GM18519 (cell line): ENCODE data around the gene C15orf62.

Experiments used
- ATAC-seq: cut with Tn5 transposase; IDR thresholded peaks from one replicate; pipeline ENCODE4 v1.9.1; 2021; ENCODE audit warnings: mild to moderate bottlenecking, moderate library complexity; ENCODE audit not compliant: unreplicated experiment, low FRiP score

Gene C15orf62, protein sequence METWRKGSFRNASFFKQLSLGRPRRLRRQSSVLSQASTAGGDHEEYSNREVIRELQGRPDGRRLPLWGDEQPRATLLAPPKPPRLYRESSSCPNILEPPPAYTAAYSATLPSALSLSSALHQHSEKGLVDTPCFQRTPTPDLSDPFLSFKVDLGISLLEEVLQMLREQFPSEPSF

DNA sequence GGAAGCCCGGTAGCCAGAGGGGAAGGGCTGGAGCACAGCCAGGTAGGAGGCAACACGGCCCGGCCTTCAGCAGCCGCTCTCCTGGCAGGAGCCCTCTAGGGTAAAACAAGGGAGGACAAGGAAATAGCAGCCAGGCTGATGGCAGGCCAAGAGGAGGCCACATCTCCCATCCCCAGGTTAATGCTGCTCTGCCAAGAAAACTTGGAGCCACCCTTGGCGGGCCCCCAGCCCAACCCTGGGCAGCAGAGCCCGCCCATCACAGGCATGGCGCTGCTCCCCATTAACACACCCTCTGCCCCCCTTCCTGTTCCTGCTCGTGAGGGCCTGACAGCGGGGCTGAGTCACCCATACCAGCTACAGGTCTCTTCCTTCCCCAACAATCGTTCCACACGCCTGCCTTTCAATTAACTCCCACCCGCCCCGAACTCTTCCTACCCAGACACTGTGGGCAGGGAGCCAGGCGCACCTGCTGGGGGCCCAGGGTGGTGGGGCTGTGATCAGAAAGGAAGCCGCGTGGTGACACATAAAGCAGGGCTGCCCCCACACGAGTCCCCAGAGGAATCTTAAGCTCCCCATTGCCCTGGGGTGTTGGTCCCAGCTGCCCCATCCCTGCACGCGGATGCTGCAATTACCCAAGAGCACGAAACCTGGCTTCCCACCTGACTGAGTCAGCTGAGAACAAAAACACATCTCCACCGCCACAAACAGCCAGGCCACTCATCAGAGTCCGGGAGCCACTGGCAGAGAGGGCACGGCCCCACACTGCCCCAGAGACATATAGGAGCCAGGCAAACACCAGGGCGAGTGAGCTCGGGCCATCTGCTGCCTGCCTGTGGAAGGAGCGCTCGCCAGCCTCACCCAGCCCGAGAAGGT lies at the start of gene C15orf62:
Gene C15orf62, plus strand, starts transcription at position 707 of the 873 bp plus-strand sequence. CDS start 516 bp downstream, outside the sequence.
- no peak for ATAC-seq

DNA sequence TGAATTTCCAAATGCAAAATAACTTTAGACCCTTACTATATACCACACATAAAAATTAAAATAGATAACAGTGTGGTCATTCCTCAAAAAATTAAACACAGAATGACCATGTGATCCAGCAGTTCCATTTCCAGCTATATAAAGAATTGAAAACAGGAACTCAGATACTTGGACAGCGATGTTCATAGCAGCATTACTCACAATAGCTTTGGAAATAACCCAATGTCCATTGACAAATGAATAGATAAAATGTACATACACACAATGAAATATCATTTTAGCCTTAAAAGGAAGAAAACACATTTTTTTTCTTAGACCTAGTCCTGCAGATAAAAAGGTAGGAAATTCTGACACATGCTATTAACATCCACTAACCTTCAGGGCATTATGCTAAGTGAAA lies 48.1 kb upstream of the C15orf62 start:
- ATAC-seq = no peak

DNA sequence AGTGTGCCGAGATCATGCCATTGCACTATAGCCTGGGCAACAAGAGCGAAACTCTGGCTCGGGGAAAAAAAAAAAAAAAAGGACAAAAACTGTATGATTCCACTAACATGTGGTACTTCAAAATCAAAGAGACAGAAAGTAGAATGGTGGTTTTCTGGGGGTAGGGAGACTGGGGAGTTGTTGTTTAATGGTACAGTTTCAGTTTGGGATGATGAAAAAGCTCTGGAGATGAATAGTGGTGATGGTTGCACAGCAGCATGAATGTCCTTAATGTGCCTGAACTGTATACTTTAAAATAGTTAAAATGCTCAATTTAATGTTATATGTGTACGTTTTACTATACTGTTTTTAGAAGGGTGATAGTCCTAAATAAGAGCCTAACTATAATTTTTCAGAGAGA lies 47.4 kb upstream of the C15orf62 start:
- ATAC-seq = no peak

DNA sequence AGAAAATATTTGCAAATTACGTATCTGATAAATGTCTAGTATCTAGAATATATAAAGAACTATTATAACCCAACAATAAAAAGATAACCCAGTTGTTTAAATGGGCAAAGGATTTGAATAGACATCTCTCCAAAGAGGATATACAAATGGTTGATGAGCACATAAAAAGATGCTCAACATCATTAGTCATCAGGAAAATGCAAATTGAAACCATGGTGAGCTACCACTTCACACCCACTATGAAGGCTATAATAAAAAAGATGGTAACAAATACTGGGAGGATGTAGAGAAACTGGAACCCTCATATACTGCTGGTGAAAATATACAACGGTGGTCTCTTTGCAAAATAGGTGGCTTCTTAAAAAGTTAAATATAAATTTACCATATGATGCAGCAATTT lies 46.8 kb upstream of the C15orf62 start:
- ATAC-seq = no peak

DNA sequence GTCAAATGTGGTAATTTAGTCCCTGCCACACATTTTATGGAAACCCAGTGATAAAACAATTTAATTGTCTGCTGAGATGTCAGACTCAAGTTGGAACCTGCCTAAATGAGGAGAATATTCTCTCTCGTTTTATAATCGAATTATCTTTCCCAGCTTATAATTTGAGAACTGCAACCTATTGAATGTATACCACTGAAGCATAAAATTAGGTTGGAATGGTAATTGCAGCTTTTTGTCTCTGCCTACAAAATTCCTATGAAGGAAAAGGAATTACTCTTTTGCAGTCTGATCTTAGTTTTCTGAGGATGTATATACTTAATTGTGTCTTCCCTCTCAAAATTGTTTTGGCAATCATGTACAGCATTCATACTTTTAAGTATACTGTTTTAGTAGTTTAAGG lies 45.9 kb upstream of the C15orf62 start:
- no peak for ATAC-seq

DNA sequence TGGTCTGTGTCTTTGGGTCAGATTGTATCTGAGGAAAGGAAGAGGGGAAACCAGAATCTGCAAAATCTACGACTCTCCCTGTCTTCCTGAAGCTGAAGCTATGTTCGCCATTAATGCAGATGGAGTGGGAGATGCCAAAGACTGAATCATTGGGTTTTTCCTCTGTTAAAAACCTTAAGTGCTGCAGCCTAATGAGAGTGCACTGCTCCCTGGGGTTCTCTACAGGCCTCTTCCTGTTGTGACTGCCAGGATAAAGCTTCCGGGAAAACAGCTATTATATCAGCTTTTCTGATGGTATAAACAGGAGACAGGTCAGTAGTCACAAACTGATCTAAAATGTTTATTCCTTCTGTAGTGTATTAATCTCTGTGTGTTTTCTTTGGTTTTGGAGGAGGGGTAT lies 38.7 kb upstream of the C15orf62 start:
- ATAC-seq = no peak

DNA sequence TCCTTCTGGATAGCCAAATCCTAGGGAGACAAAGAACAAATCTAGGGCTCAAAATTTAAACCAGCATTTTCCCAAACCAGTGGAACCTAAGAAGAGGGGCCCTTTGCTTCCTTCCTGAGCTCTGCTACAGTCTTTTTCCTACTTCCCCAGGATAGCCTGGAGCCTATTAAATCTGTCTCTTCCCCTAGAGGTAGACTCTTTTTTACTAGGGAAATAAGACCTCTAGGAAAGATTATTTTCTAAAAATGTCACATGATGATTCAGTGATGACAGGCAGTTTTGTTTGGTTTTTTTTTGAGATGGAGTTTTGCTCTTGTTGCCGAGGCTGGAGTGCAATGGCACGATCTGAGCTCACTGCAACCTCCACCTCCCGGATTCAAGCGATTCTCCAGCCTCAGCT lies 33.2 kb upstream of the C15orf62 start:
- ATAC-seq = no peak

DNA sequence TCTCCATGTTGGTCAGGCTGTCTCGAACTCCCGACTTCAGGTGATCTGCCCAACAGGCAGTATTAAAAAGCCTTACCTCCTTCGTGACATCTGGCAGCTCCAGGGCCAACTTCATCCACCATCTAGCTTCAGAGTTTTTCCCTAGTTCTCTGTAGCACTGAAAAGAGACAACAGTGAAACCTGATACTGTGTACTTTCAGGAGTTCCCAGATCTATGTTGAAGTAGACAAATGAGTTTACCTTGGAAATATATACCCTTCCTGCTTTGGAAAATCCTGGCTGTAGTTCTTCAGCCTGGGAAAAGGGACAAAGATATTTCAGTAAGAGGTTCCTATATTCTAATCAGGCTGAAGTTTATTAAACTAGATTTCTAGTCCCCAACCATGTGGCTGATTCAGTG lies 32.7 kb upstream of the C15orf62 start:
- ATAC-seq = no peak

DNA sequence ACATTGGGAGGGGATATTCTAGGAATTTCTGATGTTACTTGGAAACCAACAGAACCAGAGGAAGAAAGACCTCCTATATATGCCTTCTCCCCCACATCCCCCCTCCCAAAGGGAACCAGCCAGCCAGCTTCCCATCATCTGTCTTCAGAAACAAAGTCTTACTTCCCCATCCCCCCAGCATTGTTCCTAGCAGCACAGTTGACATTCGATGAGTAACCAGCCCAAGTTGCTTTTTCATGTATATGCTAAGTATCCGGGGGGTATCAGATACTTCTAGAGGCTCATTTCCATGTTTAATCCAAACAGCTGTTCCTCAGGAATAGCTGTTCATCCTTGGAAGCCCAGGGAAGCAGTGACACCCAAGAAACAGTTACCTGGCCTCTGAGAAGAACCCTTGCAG lies 30.7 kb upstream of the C15orf62 start:
- ATAC-seq = no peak

DNA sequence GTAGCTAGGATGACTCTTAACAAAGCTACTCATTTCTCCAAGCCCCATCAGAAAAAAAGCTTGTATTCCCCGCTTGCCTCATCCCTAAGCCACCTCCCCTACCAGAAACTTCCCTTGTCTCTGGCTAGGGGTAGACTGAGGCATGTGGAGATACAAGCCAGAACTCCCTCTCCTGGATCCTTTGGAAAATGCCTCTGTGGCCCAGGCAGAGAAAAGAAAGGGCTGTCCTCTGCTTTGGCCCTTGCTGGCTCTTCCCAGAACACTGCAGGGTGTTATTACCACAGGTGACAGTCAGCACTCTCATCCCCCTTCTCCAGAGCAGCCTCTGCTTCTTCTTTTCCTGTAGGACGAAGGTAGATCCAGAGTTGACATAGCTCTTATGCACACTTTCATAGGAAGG lies 29.9 kb upstream of the C15orf62 start:
- no peak for ATAC-seq

DNA sequence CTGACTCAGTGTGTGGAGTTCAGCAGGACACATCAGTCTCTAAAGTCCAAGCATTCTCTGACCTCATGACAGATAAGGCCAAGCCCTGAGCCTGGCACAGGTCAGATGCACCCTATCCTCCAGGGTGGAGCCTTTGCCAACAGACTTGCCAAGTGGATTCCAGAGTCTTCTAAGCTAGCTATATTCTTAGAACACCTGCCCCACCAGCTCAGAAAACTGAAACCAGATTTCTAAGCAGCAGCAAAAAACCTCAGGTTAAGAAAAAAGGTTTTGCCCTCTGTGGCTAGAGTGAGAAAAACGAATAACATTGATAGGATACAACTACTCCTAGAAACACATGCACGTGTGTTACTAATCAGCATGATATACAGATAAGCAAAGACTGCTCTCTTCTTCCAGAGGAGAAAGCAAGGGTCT lies 26.3 kb upstream of the C15orf62 start:
- ATAC-seq = no peak

DNA sequence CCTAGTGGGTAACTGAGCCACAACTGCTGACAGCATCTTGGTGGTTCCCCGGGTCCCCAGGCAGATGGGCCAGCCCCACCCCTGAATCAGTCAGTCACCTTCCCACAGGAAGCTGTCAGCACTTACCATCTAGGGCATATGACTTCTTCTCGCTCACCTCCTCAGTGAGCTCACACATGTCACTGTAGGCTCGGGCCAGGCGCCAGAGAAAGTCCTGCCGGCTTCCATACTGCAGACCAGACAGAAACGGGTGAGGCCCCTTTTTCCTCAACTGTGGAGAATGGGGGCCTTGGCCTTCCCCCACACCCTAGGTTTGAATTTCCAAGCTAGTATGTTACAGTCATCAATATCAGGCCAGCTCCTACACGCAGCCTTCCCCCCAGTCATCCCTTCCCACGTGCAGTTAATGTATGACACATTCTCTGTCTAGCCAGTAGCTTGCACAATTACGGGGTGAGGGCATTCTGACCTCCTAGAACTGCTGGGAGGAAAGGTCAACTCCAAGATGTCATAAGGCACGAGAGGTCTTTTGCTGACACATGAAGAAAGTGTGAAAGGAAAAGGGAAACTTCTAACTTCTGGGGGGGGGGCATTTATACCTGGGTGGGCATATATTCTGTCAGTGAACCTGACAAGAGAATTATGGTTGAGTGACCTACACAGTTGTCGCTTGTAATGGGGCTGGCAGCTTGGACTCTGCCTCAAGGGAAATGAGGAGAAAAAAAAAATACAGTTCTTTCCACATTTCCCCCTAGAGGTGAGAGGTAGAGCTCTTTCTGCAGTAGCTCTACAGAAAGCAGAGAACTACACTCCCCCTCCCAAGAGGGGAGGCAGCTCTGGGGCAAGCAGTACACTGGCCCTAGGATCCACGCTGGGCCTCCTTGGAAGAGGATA lies 25.6 kb upstream of the C15orf62 start:
- ATAC-seq = no peak

DNA sequence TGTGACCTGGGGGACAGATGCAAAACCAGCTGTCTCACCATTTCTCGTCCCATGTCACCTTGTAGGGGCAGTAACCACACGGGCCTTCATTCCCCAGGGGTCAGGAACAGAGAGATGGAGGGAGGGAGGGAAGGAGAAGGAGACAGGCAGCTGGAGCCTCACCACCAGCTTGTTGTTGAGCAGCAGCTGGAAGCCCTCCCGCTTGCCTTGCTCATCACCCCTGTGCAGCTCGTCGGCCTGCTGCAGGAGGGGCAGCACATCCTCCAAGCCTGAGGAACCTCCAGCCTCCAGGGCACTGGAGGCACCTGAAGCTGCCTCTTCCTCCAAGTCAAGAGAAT lies 25.0 kb upstream of the C15orf62 start:
- ATAC-seq = no peak

DNA sequence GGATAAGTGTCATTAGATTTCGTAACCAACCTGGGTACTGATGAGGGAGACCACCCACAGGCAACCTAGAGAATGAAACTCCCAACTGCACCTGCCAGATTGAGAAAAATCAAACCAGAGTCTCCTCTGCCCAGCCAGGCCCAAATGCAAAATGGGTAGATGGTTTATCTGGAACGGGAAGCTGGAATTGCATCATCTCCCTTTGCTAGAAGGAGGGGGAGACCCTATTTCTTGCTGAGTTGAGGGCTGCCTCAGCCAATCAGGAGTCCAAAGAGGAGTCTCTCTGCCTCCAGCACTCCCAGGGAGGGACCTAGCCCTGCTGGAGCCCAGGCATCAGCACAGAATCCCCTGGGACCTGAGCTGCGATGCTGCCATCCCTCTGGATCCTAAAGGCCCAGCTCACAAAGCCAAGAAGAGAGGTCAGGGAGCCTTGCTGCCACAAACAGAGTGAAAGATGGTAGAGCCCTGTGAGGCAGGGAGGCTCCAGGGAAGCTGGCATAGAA lies 22.8 kb upstream of the C15orf62 start:
- ATAC-seq = no peak

DNA sequence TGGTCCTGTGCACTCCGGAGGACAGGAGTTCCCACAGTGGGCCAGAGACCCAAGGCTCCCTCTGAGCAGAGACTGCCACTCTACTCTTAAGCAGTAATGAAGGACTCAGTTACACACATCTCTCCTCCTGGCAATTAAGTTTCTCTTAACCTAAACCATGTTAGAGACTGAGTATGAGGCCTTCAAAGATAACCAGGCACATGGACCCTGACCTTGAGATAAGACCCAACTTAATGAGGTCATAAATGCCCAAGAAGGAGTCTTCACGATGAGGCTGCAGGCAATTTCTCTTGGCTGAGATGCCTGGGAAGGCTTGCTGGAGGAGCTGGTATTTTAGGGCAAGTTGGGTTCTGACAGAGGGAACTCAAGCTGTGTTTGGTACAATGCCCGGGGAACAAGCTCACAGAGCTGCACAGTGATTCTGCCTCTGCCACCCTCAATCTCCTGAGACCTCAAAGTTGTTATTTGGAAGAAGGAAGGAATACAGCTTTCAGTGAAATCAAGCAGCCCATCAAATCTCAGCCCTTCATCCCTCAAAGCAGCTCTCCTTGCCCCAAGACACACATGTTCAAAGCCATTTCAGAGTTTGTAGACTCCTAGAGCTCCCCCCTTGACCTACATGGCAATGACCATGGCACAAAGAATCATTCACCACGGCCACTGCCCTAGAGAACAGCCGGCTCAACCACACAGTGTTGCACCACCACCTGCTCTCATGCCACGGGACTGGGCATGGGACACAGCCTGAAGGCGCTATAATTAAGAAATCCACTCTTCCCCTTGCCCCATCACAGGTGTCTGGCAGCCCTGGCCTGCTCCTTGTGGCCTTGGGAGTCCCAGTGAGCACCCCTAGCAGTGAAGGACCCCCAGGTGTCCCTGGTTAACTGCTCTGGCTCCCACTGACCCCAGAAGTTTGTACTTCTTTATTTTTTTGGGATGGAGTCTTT lies 21.8 kb upstream of the C15orf62 start:
- ATAC-seq = no peak

DNA sequence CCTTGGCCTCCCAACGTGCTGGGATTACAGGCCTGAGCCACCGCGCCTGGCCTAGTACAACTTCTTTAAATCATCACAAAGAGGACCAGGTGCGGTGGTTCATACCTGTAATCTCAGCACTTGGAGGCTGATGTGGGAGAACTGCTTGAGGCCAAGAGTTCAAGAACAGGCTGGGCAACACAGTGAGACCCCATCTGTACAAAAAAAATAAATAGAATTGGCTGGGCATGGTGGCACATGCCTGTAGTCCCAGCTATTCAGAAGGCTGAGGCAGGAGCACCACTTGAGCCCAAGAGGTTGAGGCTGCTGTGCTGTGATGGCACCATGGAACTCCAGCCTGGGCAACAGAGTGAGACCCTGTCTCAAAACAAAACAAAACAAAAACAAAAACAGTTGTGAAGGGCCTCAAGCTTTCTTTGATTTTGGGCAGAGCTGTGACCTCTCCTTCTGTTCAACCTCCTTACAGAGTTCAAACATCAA lies 20.6 kb upstream of the C15orf62 start:
- ATAC-seq = no peak

DNA sequence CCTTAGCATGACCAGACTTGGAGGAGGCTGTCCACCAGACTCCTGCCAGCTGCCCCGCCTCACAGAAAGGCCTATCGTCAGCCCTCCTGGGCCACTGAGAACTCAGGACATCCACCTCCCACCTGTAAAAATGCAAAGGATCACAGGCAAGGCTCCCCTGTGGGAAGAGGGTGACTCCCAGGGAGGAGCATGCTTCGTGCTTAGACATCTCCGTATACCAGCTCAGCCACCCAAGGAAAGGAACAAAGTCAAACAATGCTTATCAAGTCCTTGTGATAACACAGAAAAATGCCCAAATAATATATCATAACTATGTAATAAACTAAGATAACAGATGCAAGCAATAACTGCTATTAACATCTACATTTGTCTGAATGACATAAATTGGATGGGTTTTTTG lies 18.9 kb upstream of the C15orf62 start:
- ATAC-seq = no peak

DNA sequence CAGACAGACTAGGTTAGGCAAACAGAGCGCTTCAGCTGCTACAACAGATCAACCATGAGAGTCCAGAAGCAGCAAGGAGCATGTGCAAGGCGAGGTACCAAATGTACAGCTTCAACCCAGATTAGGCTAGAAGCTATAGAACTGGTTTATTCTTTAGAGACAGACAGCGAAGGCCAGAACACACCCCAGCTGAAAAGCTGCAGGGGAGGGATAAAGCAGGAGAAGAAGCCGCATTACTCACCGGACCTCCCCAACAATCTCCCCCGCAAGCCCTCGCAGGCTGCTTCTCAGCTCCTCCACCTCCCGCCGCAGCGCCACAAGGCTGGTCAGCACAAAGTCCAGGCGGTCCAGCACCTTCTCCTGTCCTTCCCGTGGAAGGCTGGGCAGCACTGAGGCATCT lies 18.0 kb upstream of the C15orf62 start:
- ATAC-seq = no peak

DNA sequence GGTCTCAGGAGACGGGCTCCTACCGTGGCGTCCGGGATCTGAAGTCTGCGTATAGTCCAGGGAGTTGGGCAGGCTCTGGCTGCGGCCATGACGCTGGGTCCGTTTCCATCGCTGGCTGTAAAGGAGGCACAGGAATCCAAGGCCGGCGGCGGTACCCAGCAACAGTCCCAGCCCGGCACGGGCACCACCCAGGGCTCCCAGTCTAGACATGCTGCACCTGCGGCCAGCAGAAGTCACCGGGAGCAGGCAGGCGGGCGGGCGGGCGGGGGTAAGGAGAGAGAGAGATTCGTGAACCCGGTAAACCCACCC lies 15.3 kb upstream of the C15orf62 start:
- no peak for ATAC-seq
